AG04449 (cell line): ENCODE data around the gene TMEM108.

Experiments used
- CTCF ChIA-PET: fragments of 350-600 bp; formaldehyde crosslinking; extraction: SDS; loops from one replicate; lab custom pipeline; 2021; ENCODE audit warnings: antibody characterized with exemption; lab: Yijun Ruan, JAX
- POLR2A ChIA-PET: fragments of 400-600, 350-600 bp; formaldehyde crosslinking; extraction: SDS; loops from one replicate; lab custom pipeline; 2020; ENCODE audit warnings: antibody characterized with exemption, inconsistent platforms; lab: Yijun Ruan, JAX
- DNase-seq: peaks from one replicate; pipeline ENCODE4 v3.0.0-alpha.2; 2010; ENCODE audit warnings: low read depth, low spot score
- H3K4me3 ChIP-seq: 2 replicates; pipeline ENCODE4 v1.5.1; 2011; ENCODE audit warnings: low read depth, mild to moderate bottlenecking, control low read depth, low read length
- TF ChIP-seq, protein P1 (sequence below): IDR thresholded peaks from one replicate; pipeline ENCODE4 v1.5.1; 2011; ENCODE audit warnings: mild to moderate bottlenecking, moderate library complexity, low read length, control low read depth, inconsistent platforms; ENCODE audit not compliant: insufficient read depth; ENCODE audit errors: missing control alignments

The TMEM108 gene

DNA sequence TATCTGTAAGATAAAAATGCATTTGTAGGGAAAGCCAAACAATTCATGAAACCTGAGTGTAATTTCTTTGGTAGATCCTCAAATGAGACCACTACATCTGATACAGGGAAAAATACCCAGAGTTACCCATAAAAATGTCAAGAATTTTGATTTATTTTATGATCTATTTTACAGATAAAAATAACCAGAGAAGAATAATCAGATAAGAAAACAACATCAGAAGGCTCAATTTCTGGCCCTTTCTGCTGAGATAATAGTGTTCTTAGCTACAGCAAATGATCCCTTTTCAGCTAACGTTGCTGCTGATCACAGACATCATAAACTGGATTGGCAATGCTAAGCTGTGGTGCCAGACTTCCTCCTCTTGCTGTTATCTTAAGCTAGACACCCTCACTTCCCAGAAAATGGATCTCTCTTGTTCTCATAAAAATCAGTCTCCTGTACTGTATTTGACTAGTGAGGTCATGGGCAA lies 21.3 kb upstream of the TMEM108 start:
- H3K4me3 ChIP-seq: no peak overlapping the region
- DNase-seq: no peak
- ChIA-PET CTCF (no interaction called here), POLR2A (no interaction called here)
- TF ChIP-seq, protein P1, sequence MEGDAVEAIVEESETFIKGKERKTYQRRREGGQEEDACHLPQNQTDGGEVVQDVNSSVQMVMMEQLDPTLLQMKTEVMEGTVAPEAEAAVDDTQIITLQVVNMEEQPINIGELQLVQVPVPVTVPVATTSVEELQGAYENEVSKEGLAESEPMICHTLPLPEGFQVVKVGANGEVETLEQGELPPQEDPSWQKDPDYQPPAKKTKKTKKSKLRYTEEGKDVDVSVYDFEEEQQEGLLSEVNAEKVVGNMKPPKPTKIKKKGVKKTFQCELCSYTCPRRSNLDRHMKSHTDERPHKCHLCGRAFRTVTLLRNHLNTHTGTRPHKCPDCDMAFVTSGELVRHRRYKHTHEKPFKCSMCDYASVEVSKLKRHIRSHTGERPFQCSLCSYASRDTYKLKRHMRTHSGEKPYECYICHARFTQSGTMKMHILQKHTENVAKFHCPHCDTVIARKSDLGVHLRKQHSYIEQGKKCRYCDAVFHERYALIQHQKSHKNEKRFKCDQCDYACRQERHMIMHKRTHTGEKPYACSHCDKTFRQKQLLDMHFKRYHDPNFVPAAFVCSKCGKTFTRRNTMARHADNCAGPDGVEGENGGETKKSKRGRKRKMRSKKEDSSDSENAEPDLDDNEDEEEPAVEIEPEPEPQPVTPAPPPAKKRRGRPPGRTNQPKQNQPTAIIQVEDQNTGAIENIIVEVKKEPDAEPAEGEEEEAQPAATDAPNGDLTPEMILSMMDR: no peak

DNA sequence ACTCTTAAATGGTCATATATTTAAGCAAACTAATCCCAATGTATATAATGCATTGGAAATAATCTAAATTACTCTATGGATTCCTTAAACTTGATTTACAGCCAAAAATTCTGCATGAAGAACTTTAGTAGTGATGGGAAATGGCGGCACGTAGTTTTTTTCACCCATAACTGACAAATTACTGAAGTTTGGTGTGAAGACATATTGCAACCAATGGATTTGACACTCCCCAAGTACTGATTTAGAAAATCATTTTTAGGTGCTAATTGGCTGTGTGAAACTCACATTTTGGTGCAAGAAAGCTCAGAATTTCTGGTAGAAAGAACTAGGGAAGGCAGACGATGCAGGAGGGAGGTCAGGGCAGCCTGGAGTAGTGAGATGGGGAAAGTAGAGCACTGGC lies 19.3 kb upstream of the TMEM108 start:
- TF ChIP-seq, protein P1: no peak
- CTCF ChIA-PET: no interaction called here
- H3K4me3 ChIP-seq: no peak overlapping the region
- POLR2A ChIA-PET: no interaction called here
- DNase-seq: no peak

DNA sequence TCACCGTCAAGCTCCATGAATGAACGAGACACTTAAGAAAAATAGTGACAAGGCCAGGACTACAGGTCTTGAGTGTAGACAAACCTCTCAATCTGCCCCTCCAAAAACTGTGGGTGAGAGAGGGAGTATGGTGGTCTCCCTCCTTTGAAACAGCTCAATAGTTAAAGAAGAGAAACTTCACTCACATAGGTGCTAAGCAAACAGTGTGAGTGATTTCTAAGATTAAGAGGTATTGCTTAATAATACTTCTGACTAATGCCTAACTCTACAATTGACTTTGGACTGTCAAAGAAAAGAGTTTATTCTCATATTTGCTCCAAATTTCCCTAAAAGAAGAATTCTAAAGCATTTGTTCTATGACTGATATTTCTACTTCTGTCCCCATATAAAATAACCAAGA lies 17.0 kb upstream of the TMEM108 start:
- no peak for DNase-seq
- TF ChIP-seq, protein P1: no peak
- no peak overlapping the region for H3K4me3 ChIP-seq
- CTCF ChIA-PET: interaction anchor here (1.0 to 1.2 kb wide), 2 partner anchors 20 to 364 kb away, joined by 3 to 4 read pairs; no protein-coding TSS in a partner anchor
- POLR2A ChIA-PET: no interaction called here

DNA sequence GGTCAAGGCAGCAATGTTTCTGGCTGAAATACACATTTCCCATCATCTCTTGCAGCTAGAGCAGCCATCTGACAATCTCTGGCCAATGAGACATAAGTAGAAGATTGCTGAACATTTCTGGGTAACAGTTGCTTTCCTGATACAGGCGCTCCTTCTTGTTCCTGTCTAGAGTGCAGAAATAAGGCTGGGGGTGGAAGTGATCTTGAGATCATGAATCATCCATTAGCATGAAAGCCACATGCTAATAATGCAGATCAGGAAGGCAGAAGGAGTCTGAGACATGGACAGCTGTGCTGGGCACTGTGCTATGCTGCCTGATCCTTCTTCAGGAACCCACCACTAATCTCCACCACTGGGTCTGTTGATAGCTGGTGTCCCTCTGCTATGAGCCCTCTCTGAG lies 14.8 kb upstream of the TMEM108 start:
- H3K4me3 ChIP-seq: no peak overlapping the region
- ChIA-PET CTCF (interaction anchor here (0.9 to 1.2 kb wide), 2 partner anchors 16 to 297 kb away, joined by 3 read pairs; no protein-coding TSS in a partner anchor), POLR2A (no interaction called here)
- DNase-seq: no peak
- TF ChIP-seq, protein P1: no peak

DNA sequence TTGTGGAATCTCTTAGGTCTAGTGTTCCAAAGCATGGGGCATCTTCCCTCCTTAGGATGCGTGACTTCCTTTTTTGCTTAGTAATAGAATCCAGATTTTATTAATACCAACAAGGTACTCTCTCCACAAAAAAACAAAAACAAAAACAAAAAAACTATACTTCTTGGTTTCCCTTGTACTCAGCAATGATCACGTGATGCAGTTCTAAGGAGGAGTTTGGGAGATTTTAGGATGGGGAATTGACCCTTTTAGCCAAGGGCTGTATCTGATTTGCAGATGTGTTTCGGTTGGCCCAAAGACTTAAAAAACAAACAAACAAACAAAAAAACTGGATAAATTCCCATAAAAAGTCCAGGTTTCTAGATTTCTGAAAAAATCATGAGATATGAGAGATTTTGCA lies 12.6 kb upstream of the TMEM108 start:
- CTCF ChIA-PET: interaction anchor here (2.3 kb wide), 1 partner anchor 16 kb away, joined by 10 read pairs; no protein-coding TSS in a partner anchor
- no peak for DNase-seq
- POLR2A ChIA-PET: no interaction called here
- TF ChIP-seq, protein P1: no peak
- H3K4me3 ChIP-seq: no peak overlapping the region

DNA sequence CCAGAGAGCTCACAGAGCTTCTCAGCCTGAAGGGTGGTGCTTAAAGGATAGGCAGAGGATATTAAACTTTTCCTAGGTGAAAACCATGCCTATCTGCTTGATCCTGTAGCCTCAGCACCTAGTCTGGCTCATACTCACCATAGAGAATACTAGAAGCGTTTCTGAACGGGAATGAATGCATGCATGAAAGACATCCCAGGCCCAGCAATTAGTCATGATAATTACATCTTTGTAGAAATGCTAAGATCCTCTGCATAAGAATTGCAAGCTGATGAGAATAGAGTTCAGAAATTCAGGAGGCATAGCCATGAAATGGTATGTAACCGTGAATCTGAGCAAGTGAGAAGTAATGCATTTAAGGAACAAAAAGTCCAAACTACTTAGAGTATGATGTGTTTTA lies 5.9 kb upstream of the TMEM108 start:
- no peak overlapping the region for H3K4me3 ChIP-seq
- TF ChIP-seq, protein P1: no peak
- no peak for DNase-seq
- ChIA-PET CTCF (interaction anchor here (1.1 to 2.3 kb wide), 4 partner anchors 9 to 306 kb away, joined by 3 to 10 read pairs (median 5); no protein-coding TSS in a partner anchor), POLR2A (no interaction called here)
